SK-N-SH treated with all-trans-retinoic acid at 6 μM for 48 hours (cell line): ENCODE data around the gene COL6A3.

Source experiments
- ATAC-seq: fragments of 200-7000 bp; cut with Tn5 transposase; 3 replicates; pipeline ENCODE4 v1.9.1; 2020; ENCODE audit warnings: mild to moderate bottlenecking, moderate library complexity
- ARNTL ChIP-seq: fragments of 450-650 bp; formaldehyde crosslinking; IDR thresholded peaks from 2 replicates; pipeline ENCODE4 v1.5.0; 2020; ENCODE audit warnings: low read depth, mild to moderate bottlenecking, moderate library complexity, borderline replicate concordance
- BACH2 ChIP-seq: fragments of 250-450 bp; sonication (Bioruptor Pico); IDR thresholded peaks from 2 replicates; pipeline ENCODE4 v1.9.0; 2021; ENCODE audit warnings: mild to moderate bottlenecking, borderline replicate concordance
- CREB5 ChIP-seq: fragments of 250-450 bp; sonication (Bioruptor Pico); IDR thresholded peaks from 2 replicates; pipeline ENCODE4 v1.5.1; 2020; ENCODE audit warnings: low read depth, mild to moderate bottlenecking, moderate library complexity
- CSDC2 ChIP-seq: fragments of 250-450 bp; sonication (Bioruptor Pico); IDR thresholded peaks from 2 replicates; pipeline ENCODE4 v1.5.0; 2020; ENCODE audit warnings: mild to moderate bottlenecking, moderate library complexity
- CSRNP3 ChIP-seq: fragments of 250-450 bp; sonication (Bioruptor Pico); IDR thresholded peaks from 2 replicates; pipeline ENCODE4 v1.5.1; 2021; ENCODE audit warnings: mild to moderate bottlenecking, moderate library complexity
- ESRRG ChIP-seq: fragments of 250-450 bp; sonication (Bioruptor Pico); IDR thresholded peaks from 2 replicates; pipeline ENCODE4 v1.6.1; 2021; ENCODE audit warnings: mild to moderate bottlenecking
- GLIS3 ChIP-seq: fragments of 250-450 bp; sonication (Bioruptor Pico); IDR thresholded peaks from 2 replicates; pipeline ENCODE4 v1.5.0; 2020; ENCODE audit warnings: mild to moderate bottlenecking, moderate library complexity
- ISL1 ChIP-seq: fragments of 250-450 bp; sonication (Bioruptor Pico); IDR thresholded peaks from 2 replicates; pipeline ENCODE4 v2.1.2; 2022; ENCODE audit warnings: mild to moderate bottlenecking, moderate library complexity
- OSR1 ChIP-seq: fragments of 250-450 bp; sonication (Bioruptor Pico); IDR thresholded peaks from 2 replicates; pipeline ENCODE4 v1.8.0; 2022; ENCODE audit warnings: moderate library complexity, mild to moderate bottlenecking, inconsistent platforms
- PATZ1 ChIP-seq: fragments of 250-450 bp; sonication (Bioruptor Pico); IDR thresholded peaks from 2 replicates; pipeline ENCODE4 v1.8.0; 2020; ENCODE audit warnings: mild to moderate bottlenecking, moderate library complexity, borderline replicate concordance
- POU6F1 ChIP-seq: fragments of 250-450 bp; sonication (Bioruptor Pico); IDR thresholded peaks from 2 replicates; pipeline ENCODE4 v1.8.0; 2021; ENCODE audit warnings: low read depth, mild to moderate bottlenecking, moderate library complexity, borderline replicate concordance
- PPARA ChIP-seq: fragments of 250-450 bp; sonication (Bioruptor Pico); IDR thresholded peaks from 2 replicates; pipeline ENCODE4 v1.5.0; 2020; ENCODE audit warnings: mild to moderate bottlenecking, borderline replicate concordance
- RARB ChIP-seq: fragments of 250-450 bp; sonication (Bioruptor Pico); IDR thresholded peaks from 2 replicates; pipeline ENCODE4 v1.8.0; 2021; ENCODE audit warnings: mild to moderate bottlenecking, moderate library complexity
- SNAI2 ChIP-seq: fragments of 250-450 bp; sonication (Bioruptor Pico); IDR thresholded peaks from 2 replicates; pipeline ENCODE4 v1.5.0; 2020; ENCODE audit warnings: mild to moderate bottlenecking, moderate library complexity
- TCF4 ChIP-seq: fragments of 250-450 bp; sonication (Bioruptor Pico); IDR thresholded peaks from 2 replicates; pipeline ENCODE4 v1.8.0; 2021; ENCODE audit warnings: mild to moderate bottlenecking, moderate library complexity, borderline replicate concordance
- TOX ChIP-seq: fragments of 250-450 bp; sonication (Bioruptor Pico); IDR thresholded peaks from 2 replicates; pipeline ENCODE4 v1.8.0; 2021; ENCODE audit warnings: mild to moderate bottlenecking, moderate library complexity, borderline replicate concordance
- TSHZ2 ChIP-seq: fragments of 250-450 bp; sonication (Bioruptor Pico); IDR thresholded peaks from 2 replicates; pipeline ENCODE4 v1.5.0; 2020; ENCODE audit warnings: mild to moderate bottlenecking, moderate library complexity
- ZC3H10 ChIP-seq: fragments of 250-450 bp; sonication (Bioruptor Pico); IDR thresholded peaks from 2 replicates; pipeline ENCODE4 v1.5.1; 2021; ENCODE audit warnings: mild to moderate bottlenecking, moderate library complexity
- ZFP30 ChIP-seq: fragments of 450-650 bp; formaldehyde crosslinking; IDR thresholded peaks from 2 replicates; pipeline ENCODE4 v1.5.0; 2022; ENCODE audit warnings: mild to moderate bottlenecking, moderate library complexity
- ZNF565 ChIP-seq: fragments of 450-650 bp; formaldehyde crosslinking; conservative IDR thresholded peaks from 2 replicates; pipeline ENCODE4 v1.5.0; 2020; ENCODE audit warnings: low read depth, mild to moderate bottlenecking, moderate library complexity
- ZNF70 ChIP-seq: fragments of 450-650 bp; formaldehyde crosslinking; IDR thresholded peaks from 2 replicates; pipeline ENCODE4 v1.5.0; 2020; ENCODE audit warnings: mild to moderate bottlenecking, moderate library complexity
- ZNF8 ChIP-seq: fragments of 450-650 bp; formaldehyde crosslinking; IDR thresholded peaks from 2 replicates; pipeline ENCODE4 v1.5.0; 2020; ENCODE audit warnings: mild to moderate bottlenecking, moderate library complexity

Gene COL6A3

GRCh38 chr2:237320801-237321560 lies 93.0 kb downstream of the COL6A3 start:
- no peak for ATAC-seq
- TF ChIP-seq CREB5 (CRISPR knock-in tag) = no peak
- TF ChIP-seq ZNF8 (CRISPR knock-in tag) = no peak
- TF ChIP-seq ZNF565 (CRISPR knock-in tag) = no peak
- no peak for TF ChIP-seq TSHZ2 (CRISPR knock-in tag)
- TF ChIP-seq GLIS3 = no peak
- TF ChIP-seq ZNF70 (CRISPR knock-in tag) = no peak
- TF ChIP-seq RARB (CRISPR knock-in tag) = no peak
- TF ChIP-seq PPARA (CRISPR knock-in tag) = no peak
- TF ChIP-seq ZFP30 (CRISPR knock-in tag) = no peak
- no peak for TF ChIP-seq ISL1
- TF ChIP-seq, all 23 proteins: peak for 0

- no peak for TF ChIP-seq ZNF70 (CRISPR knock-in tag)
- TF ChIP-seq CSRNP3 (CRISPR knock-in tag) = no peak
- no peak for TF ChIP-seq BACH2 (CRISPR knock-in tag)
- no peak for TF ChIP-seq SNAI2 (CRISPR knock-in tag)
- TF ChIP-seq ESRRG (CRISPR knock-in tag) = no peak
- ATAC-seq = no peak
Observed at GRCh38 chr2:237319887-237320286, 94.1 kb downstream of the COL6A3 start.

- no peak for TF ChIP-seq BACH2 (CRISPR knock-in tag)
- TF ChIP-seq TCF4 (CRISPR knock-in tag) = no peak
- TF ChIP-seq CREB5 (CRISPR knock-in tag) = no peak
- TF ChIP-seq GLIS3 = no peak
- TF ChIP-seq ZNF70 (CRISPR knock-in tag) = no peak
- TF ChIP-seq PATZ1 (CRISPR knock-in tag) = no peak
- no peak for TF ChIP-seq SNAI2 (CRISPR knock-in tag)
- TF ChIP-seq CSDC2 (CRISPR knock-in tag) = no peak
- no peak for TF ChIP-seq ISL1
- TF ChIP-seq RARB (CRISPR knock-in tag) = no peak
- TF ChIP-seq ZC3H10 (CRISPR knock-in tag) = no peak
- TF ChIP-seq TSHZ2 (CRISPR knock-in tag) = no peak
- no peak for TF ChIP-seq ESRRG (CRISPR knock-in tag)
- no peak for TF ChIP-seq PPARA (CRISPR knock-in tag)
- no peak for TF ChIP-seq ZNF565 (CRISPR knock-in tag)
- TF ChIP-seq TOX (CRISPR knock-in tag) = no peak
- no peak for TF ChIP-seq OSR1
- no peak for TF ChIP-seq POU6F1 (CRISPR knock-in tag)
- TF ChIP-seq ZNF8 (CRISPR knock-in tag) = no peak
- TF ChIP-seq ARNTL (CRISPR knock-in tag) = no peak
- no peak for ATAC-seq
Observed at GRCh38 chr2:237319086-237319820, 94.7 kb downstream of the COL6A3 start.
